ENCODE data around the gene POLR1G. TPM values are rescaled to one million over a fixed set of nuclear protein-coding genes. Genes with fewer than 3 reads are reported as not detected.

Gene POLR1G
- total RNA-seq, 1 experiment from 2014 or later, result 25.9 TPM

GRCh38 chr19:45420356-45420755 is 13.9 kb downstream of the POLR1G start:
- ChIA-PET POLR2A (ENCODE audit: unreplicated experiment) (no interaction called here), CTCF (no interaction called here)
- Histone ChIP-seq H3K27me3 (ENCODE audit: low read length) (no peaks in the 10 kb centered on the region), H3K27ac (ENCODE audit: low read length) (no peak overlapping the region), H3K9me3 (ENCODE audit: low read length) (no peaks in the 10 kb centered on the region), H3K4me2 (ENCODE audit: low read length) (no peak overlapping the region), H2AFZ (ENCODE audit: low read length) (no peak overlapping the region), H3F3A (ENCODE audit: low read length, unreplicated experiment) (peaks cover 3% of the 10 kb centered on the region), H3K4me1 (ENCODE audit: insufficient read depth, low read length) (peaks cover 21% of the 10 kb centered on the region), H3K4me3 (ENCODE audit: low read length) (no peak overlapping the region), H4K20me1 (ENCODE audit: low read length) (no peaks in the 10 kb centered on the region), H3K79me2 (ENCODE audit: low read length) (peaks cover 13% of the 10 kb centered on the region), H3K9ac (ENCODE audit: low read length) (no peak overlapping the region), H3K9me2 (replicated peaks; ENCODE audit: low read length) (no peaks in the 10 kb centered on the region), H3K36me3 (ENCODE audit: low read depth, low read length) (no peaks in the 10 kb centered on the region)
- TF ChIP-seq EZH2 (IDR thresholded peaks at IDR 0.05; ENCODE audit: low read length, unreplicated experiment) (no peak), EZH2phosphoT487 (IDR thresholded peaks at IDR 0.05; ENCODE audit: borderline replicate concordance, low read length) (no peak), CTCF (conservative IDR thresholded peaks at IDR 0.05; ENCODE audit: low read depth, low read length) (no peak)
- intact Hi-C loops (cut with micrococcal nuclease), result no loop called here
- ATAC-seq, result no peak
- no TSS peak for BruUV-seq (replicated peaks)
- no peak for DNase-seq

GRCh38 chr19:45420871-45421270 is 14.4 kb downstream of the POLR1G start:
- DNase-seq, result no peak
- Histone ChIP-seq H3K4me1 (ENCODE audit: insufficient read depth, low read length) (peaks cover 25% of the 10 kb centered on the region), H4K20me1 (ENCODE audit: low read length) (no peaks in the 10 kb centered on the region), H3K4me3 (ENCODE audit: low read length) (no peak overlapping the region), H3F3A (ENCODE audit: low read length, unreplicated experiment) (peaks cover 3% of the 10 kb centered on the region), H3K36me3 (ENCODE audit: low read depth, low read length) (no peaks in the 10 kb centered on the region), H3K27me3 (ENCODE audit: low read length) (no peaks in the 10 kb centered on the region), H3K27ac (ENCODE audit: low read length) (no peak overlapping the region), H3K4me2 (ENCODE audit: low read length) (no peak overlapping the region), H3K9me3 (ENCODE audit: low read length) (no peaks in the 10 kb centered on the region), H2AFZ (ENCODE audit: low read length) (no peak overlapping the region), H3K79me2 (ENCODE audit: low read length) (peaks cover 13% of the 10 kb centered on the region), H3K9me2 (replicated peaks; ENCODE audit: low read length) (no peaks in the 10 kb centered on the region), H3K9ac (ENCODE audit: low read length) (no peak overlapping the region)
- ChIA-PET CTCF (no interaction called here), POLR2A (ENCODE audit: unreplicated experiment) (no interaction called here)
- no peak for ATAC-seq
- TF ChIP-seq EZH2 (IDR thresholded peaks at IDR 0.05; ENCODE audit: low read length, unreplicated experiment) (no peak), EZH2phosphoT487 (IDR thresholded peaks at IDR 0.05; ENCODE audit: borderline replicate concordance, low read length) (no peak), CTCF (conservative IDR thresholded peaks at IDR 0.05; ENCODE audit: low read depth, low read length) (no peak)
- no TSS peak for BruUV-seq (replicated peaks)
- intact Hi-C loops (cut with micrococcal nuclease), result no loop called here

- Histone ChIP-seq H3K79me2 (ENCODE audit: low read length) (peaks cover 13% of the 10 kb centered on the region), H3K9me2 (replicated peaks; ENCODE audit: low read length) (no peaks in the 10 kb centered on the region), H3K27me3 (ENCODE audit: low read length) (no peaks in the 10 kb centered on the region), H4K20me1 (ENCODE audit: low read length) (no peaks in the 10 kb centered on the region), H3K4me2 (ENCODE audit: low read length) (peak overlapping the region; percentile 31), H3K4me1 (ENCODE audit: insufficient read depth, low read length) (peaks cover 25% of the 10 kb centered on the region), H3K4me3 (ENCODE audit: low read length) (no peak overlapping the region), H3K27ac (ENCODE audit: low read length) (no peak overlapping the region), H2AFZ (ENCODE audit: low read length) (no peak overlapping the region), H3F3A (ENCODE audit: low read length, unreplicated experiment) (peaks cover 3% of the 10 kb centered on the region), H3K9ac (ENCODE audit: low read length) (no peak overlapping the region), H3K36me3 (ENCODE audit: low read depth, low read length) (no peaks in the 10 kb centered on the region), H3K9me3 (ENCODE audit: low read length) (no peaks in the 10 kb centered on the region)
- ChIA-PET CTCF (no interaction called here), POLR2A (ENCODE audit: unreplicated experiment) (interaction anchor here (0.7 kb wide), 1 partner anchor 50 kb away, joined by 3 read pairs; no protein-coding TSS in a partner anchor)
- intact Hi-C loops (cut with micrococcal nuclease), result no loop called here
- no TSS peak for BruUV-seq (replicated peaks)
- DNase-seq (no peak), ATAC-seq (no peak)
- TF ChIP-seq EZH2 (IDR thresholded peaks at IDR 0.05; ENCODE audit: low read length, unreplicated experiment) (no peak), EZH2phosphoT487 (IDR thresholded peaks at IDR 0.05; ENCODE audit: borderline replicate concordance, low read length) (no peak), CTCF (conservative IDR thresholded peaks at IDR 0.05; ENCODE audit: low read depth, low read length) (no peak)
Measured at GRCh38 chr19:45421947-45422498, 15.6 kb downstream of the POLR1G start.
